GM19452 (cell line): Measurements from ENCODE around the gene C14orf180.
"Not testable (repeated sequence)": the region's sequence is repeated elsewhere in the genome, so short reads cannot be mapped to it uniquely, and the experiment has no call there.

Source experiments
- ATAC-seq: cut with Tn5 transposase; IDR thresholded peaks from one replicate; pipeline ENCODE4 v1.9.1; 2021; ENCODE audit not compliant: unreplicated experiment

The C14orf180 gene

DNA sequence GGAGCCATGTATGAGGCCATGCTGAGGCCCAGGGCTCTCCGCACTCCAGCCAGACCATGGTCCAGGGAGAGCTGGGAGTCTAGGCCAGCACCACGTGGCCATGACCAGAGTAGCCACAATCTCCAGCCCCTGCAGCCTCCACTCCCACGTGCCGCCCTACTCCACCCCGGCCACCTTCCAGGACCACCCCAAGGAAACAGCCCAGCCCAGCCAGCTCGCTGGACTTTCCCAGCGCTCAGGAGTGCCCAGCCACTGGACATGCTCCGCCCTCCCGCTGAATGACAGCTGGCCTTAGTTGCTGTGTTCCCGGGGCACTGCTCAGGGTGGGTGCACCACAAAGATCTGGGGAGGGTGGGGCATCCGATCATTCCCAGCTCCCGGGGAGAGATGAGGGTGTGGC lies 2.1 kb upstream of the C14orf180 start:
- no peak for ATAC-seq

DNA sequence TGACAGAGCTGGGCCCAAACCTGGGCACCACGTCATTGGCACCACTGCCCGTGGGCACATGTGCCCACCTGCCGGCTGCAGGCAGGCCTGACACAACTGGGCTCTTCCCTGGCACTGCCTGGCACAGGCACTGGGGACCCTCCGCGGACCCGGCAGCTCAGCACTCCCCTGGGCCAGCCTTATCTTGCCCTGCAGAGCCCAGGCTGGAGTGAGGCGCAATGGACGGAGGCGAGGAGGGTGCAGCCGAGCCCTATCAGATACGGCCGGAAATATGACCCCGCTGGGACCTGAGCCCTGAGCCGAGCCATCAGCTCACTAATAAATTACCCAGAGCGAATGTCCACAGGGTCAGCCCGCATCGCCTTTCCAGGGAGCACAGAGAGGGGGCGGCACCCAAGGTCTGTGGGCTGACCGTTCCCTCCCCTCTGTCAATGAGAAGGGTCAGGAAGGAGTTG lies 1.7 kb upstream of the C14orf180 start:
- no peak for ATAC-seq

GRCh38 chr14:104578321-104578720 lies 1.2 kb upstream of the C14orf180 start:
- no peak for ATAC-seq

DNA sequence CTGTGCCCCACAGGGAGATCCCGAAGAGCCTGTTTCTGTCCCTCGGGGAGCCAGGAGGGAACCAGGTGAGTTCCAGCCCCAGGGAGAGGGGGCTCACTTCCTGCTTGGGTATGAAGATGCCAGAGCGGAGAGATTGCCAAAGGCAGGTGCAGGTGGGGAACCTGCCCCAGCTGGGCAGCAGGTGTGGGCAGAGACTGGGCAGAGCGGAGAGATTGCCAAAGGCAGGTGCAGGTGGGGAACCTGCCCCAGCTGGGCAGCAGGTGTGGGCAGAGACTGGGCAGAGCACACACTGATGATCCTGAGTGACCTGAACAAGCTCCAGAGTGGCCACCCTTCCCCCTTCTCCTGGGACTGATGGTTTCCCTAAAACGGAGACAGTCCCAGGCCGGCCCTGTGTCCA lies 375 bp downstream of the C14orf180 start:
- ATAC-seq, result not testable (repeated sequence)

- ATAC-seq, result no peak
These were observed 1.4 kb downstream of the C14orf180 start for GRCh38 chr14:104580961-104581360.

DNA sequence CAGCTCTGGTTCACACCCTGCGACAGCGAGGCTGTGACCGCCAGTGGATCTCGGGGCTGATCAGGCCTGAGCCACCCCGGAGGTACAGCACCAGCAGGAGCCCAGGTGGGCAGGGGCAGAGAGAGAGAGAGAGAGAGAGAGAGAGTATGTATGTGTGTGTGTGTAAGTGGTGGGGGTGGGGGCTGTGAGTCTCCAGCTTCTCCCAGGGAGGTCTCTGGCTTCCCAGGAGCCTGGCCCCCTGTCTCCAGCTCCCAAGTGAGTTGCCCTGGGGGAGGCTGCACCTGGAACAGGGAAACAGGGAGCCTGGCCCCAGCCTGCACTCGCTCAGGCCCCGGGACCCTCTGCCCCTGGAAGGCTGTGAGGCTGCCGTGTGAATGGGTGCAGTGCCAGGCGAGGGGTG lies 2.0 kb downstream of the C14orf180 start:
- no peak for ATAC-seq

- no peak for ATAC-seq
These were observed 2.4 kb downstream of the C14orf180 start for GRCh38 chr14:104582005-104582404.

DNA sequence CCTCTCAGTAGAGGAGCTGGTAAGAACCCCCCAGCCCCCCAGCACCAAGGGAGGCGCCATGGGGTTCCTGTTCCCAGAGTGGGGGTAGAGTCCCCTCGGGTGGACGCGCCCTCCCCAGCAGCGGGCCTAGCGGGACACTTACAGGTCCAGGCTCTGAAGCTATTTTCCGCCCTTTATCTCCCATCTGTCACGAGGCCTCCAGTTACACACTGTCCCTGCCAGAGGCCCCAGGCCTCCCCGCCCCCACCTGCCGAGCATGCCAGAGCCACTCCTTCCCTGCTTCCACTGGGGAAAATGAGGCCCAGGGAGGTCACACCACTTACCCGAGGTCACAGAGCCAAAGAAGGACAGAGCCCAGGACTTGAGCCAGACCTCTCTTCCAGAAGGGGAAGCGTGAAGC lies 3.1 kb downstream of the C14orf180 start:
- no peak for ATAC-seq

- ATAC-seq, result no peak
These were observed 4.1 kb downstream of the C14orf180 start for GRCh38 chr14:104583424-104584306.

DNA sequence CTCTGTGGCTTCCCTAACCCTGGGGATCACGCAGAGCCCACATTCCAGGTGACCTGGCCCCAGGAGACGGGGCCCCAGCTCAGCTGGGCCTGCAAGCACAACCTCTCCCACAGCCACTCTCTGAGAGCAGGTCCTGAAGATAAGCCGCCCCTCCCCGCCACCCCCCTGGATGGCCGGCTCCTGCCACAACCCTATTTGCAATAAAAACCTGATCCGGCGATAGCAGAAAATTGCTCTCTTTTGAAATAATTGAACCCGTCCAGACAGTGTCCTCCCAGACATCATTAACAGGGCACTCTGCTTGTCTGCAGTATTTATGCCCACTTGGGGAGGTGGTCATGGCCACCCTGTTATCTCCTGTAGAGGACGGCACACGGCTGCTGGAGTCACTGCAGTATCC lies 5.0 kb downstream of the C14orf180 start:
- no peak for ATAC-seq

DNA sequence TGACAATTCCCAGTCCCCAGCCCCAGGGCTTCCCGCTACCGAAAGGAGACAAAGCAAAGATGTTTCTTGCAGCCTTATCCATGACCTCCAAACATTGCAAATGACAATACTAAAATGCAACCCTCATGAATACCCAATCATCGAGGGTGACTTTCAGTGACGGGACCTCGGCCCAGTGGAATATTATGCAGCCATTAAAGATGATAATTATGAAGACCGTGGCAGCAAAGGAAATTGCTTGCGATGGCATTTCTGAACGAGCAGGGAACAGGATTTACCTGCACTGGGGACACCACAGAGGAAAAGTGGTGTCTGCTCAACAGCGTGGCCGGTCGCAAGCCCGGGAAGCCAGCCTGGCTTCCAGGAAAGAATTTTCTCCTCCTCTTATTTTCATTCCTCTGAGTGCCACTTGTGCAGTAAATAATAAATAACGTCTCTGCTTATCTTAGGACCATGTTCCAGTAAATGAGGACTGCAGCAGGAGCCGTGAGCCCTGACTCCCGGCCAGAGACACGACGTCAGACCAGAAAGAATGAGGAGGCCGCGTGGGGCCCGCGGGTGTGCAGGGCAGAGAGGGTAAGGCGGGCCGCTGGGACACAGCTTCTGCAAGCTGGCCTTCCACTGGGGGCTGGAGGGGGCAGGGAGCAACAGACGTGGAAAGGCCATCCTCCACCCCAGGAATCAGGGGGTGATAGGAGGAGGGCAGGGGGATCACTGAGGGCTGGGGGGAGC lies 6.6 kb downstream of the C14orf180 start:
- no peak for ATAC-seq

DNA sequence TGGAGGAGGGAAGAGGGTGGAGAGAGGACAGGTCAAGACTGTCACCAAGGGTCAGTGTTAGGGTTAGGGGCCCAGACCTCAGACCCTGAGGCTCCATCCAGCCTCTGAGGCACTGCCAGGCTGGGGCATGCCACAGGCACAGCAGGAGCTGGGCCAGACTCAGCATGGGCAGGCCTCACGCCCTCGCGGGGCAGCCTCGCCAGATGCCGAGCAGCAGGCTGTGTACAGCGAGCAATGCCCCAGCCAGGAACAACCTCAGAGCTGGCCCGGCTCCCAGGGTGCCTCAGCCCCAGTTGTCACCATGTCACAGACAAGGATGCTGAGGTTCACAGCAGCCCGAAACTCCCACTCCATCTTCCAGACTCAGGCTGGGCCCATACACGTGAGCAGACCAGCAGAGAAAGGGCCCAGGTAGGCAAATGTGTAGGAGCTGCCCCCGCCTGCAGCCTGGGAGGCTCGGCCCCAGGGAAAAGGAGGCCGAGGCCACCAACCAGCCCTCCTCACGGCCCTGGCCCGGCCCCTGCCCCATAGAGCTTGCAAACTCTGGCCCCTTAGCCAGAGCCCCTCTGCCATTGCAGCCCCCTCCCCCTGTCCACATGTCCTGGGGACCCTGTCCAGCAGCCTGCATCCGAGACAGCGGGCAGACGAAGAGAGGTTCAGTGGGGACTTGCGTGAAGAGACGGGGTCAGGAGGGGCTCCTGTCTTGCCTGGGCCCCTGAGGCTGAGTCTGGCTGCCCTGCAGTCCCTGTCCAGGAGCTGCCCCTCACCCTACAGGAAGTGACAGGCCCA lies 7.5 kb downstream of the C14orf180 start:
- no peak for ATAC-seq

- ATAC-seq, result no peak
These were observed 8.1 kb downstream of the C14orf180 start for GRCh38 chr14:104587641-104588040.

GRCh38 chr14:104588066-104588857 lies 8.7 kb downstream of the C14orf180 start:
- no peak for ATAC-seq

- no peak for ATAC-seq
These were observed 10.0 kb downstream of the C14orf180 start for GRCh38 chr14:104589338-104590195.

DNA sequence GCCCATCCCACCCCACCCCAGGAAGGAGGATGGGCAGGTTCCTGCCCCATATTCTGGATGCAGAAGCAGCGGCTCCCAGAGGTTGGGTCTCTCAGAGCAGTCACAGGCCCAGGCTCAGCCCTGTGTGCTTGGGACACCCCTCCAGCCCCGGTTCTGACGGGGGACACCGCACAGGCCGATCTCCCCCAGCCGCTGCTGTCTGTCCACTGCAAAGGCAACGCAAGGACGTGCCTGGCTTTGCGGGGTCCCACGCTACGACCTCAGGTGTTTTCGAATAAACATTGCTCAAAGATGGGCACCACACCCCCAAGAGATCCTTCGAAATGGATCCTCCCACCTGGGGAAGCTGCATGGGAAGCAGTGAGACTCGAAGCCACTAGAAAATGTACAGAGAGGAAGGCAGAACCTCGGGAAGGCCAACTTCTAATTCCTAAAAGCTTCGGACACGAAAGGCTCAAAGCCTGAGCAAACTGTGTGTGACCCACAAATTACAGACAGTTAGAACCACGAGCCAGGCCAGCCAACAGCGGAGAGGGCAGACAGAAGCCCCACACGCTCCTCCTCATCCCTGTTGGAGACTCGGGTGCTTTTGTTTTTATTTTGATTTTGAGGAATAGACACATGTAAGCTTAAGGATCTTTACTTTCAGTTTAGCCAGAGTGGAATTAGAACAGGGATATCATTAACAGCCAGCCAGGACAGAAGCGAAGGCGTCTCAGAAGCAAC lies 10.8 kb downstream of the C14orf180 start:
- ATAC-seq, result no peak

DNA sequence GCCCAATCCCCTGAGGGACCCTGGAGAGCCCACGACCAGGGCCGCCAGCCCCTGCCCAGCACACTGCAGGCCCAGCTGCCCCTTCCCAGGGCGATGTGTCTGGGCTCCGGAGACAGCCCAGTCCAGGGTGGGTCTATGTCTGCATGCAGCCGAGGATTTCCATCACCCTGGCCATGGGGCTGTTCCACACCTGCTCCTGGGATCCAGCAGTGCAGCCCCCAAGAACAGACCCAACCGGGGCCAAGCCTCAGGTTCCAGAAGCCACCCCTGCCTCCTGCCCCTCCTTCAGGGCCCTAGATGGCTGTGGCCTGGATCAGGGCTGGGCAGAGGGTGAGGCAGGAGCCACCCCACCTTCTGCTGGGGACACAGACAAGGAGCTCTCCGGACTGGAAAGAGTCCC lies 11.5 kb downstream of the C14orf180 start:
- no peak for ATAC-seq

DNA sequence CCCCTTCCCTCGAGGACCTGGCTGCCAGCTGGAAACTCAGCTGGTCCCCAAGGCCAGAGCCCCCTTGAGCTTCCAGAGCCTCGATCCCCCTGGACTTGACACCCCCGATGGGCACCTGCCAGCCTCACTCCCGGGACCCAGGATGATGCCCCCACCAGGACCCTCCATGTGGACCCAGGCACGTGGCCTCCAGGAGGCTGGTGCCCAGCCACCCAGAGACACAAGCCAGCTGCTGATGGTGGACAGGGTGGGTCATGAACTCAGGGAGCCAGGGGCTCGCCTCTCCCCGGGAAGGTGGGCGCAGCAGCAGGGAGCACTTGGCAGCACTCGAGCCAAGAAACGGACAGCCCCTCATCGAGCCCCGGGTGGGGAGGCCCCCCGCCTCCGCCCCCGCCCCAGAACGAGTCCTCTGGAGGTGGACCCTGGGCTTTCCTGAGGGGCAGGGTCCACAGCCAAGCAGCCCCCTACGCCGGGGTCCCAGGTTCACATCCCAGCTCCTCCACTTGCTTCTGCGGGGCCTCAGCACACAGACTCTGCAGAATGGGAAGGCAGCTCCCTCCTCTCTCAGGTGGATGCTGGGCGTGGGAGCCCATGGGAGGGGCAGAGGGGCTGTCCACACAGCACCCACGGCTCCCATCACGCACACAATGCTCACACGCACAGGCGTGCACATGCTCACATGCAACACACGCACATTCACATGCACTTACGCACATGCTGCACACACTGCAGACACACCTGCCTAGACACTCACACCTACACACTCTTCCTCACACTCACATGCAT lies 12.1 kb downstream of the C14orf180 start:
- ATAC-seq, result no peak
